ENCODE measurements around the gene PPT1. TPM values are rescaled to one million over a fixed set of nuclear protein-coding genes. Genes with fewer than 3 reads are reported as not detected.

Gene PPT1
- total RNA-seq, 4 donors from 2014 or later = 9.6 to 23.4 (median 11.6) TPM

GRCh38 chr1:40114400-40114799 lies 17.3 kb upstream of the PPT1 start:
- no peak for DNase-seq
- H3K9me3 ChIP-seq = peaks cover 0 to 20% (median 4%) of the 10 kb centered on the region in 4 donors

GRCh38 chr1:40110389-40110788 lies 13.3 kb upstream of the PPT1 start:
- H3K4me3 ChIP-seq = no peak overlapping the region
- H3K9me3 ChIP-seq = peaks cover 0 to 20% (median 4%) of the 10 kb centered on the region in 4 donors
- H3K27me3 ChIP-seq = no peaks in the 10 kb centered on the region
- H3K27ac ChIP-seq = no peak overlapping the region
- H3K36me3 ChIP-seq = no peaks in the 10 kb centered on the region
- no peaks in the 10 kb centered on the region for H3K4me1 ChIP-seq
- DNase-seq = no peak
- no peak for TF ChIP-seq POLR2A (IDR thresholded peaks at IDR 0.05)

More at GRCh38 chr1:40114400-40114799, 17.3 kb upstream of the PPT1 start:
- H3K4me1 ChIP-seq = no peaks in the 10 kb centered on the region
- no peak for TF ChIP-seq POLR2A (IDR thresholded peaks at IDR 0.05)
- no peak for TF ChIP-seq CTCF (IDR thresholded peaks at IDR 0.05)
- no peak overlapping the region for H3K27ac ChIP-seq
- no peak overlapping the region for H3K4me3 ChIP-seq
- H3K36me3 ChIP-seq = no peaks in the 10 kb centered on the region
- no peaks in the 10 kb centered on the region for H3K27me3 ChIP-seq

GRCh38 chr1:40107290-40107959 lies 10.4 kb upstream of the PPT1 start:
- no peaks in the 10 kb centered on the region for H3K4me1 ChIP-seq
- no peak for DNase-seq
- H3K27me3 ChIP-seq = no peaks in the 10 kb centered on the region
- no peak overlapping the region for H3K27ac ChIP-seq
- H3K4me3 ChIP-seq = no peak overlapping the region
- no peaks in the 10 kb centered on the region for H3K36me3 ChIP-seq
- peaks cover 0 to 20% (median 4%) of the 10 kb centered on the region in 4 donors for H3K9me3 ChIP-seq
- TF ChIP-seq POLR2A (IDR thresholded peaks at IDR 0.05) (no peak), CTCF (IDR thresholded peaks at IDR 0.05) (no peak)

GRCh38 chr1:40105028-40105427 lies 8.0 kb upstream of the PPT1 start:
- Histone ChIP-seq H3K9me3 (peaks cover 0 to 6% (median under 1%) of the 10 kb centered on the region in 4 donors), H3K4me1 (no peaks in the 10 kb centered on the region), H3K27ac (no peak overlapping the region), H3K27me3 (no peaks in the 10 kb centered on the region), H3K4me3 (no peak overlapping the region), H3K36me3 (no peaks in the 10 kb centered on the region)
- DNase-seq = no peak
- TF ChIP-seq CTCF (IDR thresholded peaks at IDR 0.05) = no peak
- no peak for TF ChIP-seq POLR2A (IDR thresholded peaks at IDR 0.05)

- H3K9me3 ChIP-seq = no peaks in the 10 kb centered on the region
- no peaks in the 10 kb centered on the region for H3K36me3 ChIP-seq
- no peak overlapping the region for H3K4me3 ChIP-seq
- no peaks in the 10 kb centered on the region for H3K4me1 ChIP-seq
- no peaks in the 10 kb centered on the region for H3K27me3 ChIP-seq
- no peak for DNase-seq
- no peak overlapping the region for H3K27ac ChIP-seq
- TF ChIP-seq CTCF (IDR thresholded peaks at IDR 0.05) (no peak), POLR2A (IDR thresholded peaks at IDR 0.05) (no peak)
Observed at GRCh38 chr1:40102896-40103295, 5.8 kb upstream of the PPT1 start.

- no peak for DNase-seq
- H3K4me1 ChIP-seq = peaks cover 0 to 5% (median 0%) of the 10 kb centered on the region in 4 donors
Observed at GRCh38 chr1:40102038-40102437, 5.0 kb upstream of the PPT1 start.

More at GRCh38 chr1:40102038-40102437, 5.0 kb upstream of the PPT1 start:
- H3K36me3 ChIP-seq = no peaks in the 10 kb centered on the region
- no peaks in the 10 kb centered on the region for H3K9me3 ChIP-seq
- TF ChIP-seq CTCF (IDR thresholded peaks at IDR 0.05) (no peak), POLR2A (IDR thresholded peaks at IDR 0.05) (no peak)
- no peak overlapping the region for H3K4me3 ChIP-seq
- no peak overlapping the region for H3K27ac ChIP-seq
- H3K27me3 ChIP-seq = no peaks in the 10 kb centered on the region
